GM23248 (cell line): Measurements from ENCODE around the gene CHST8.

Source experiments
- EZH2 ChIP-seq: fragments of 200-600 bp; sonication (generic); IDR thresholded peaks from 2 replicates; pipeline ENCODE4 v1.6.1; 2018; ENCODE audit warnings: antibody characterized with exemption, mild to moderate bottlenecking; ENCODE audit not compliant: insufficient read depth, poor library complexity, severe bottlenecking
- EZH2phosphoT487 ChIP-seq: fragments of 200-600 bp; sonication (generic); IDR thresholded peaks from 2 replicates; pipeline ENCODE4 v1.6.1; 2018; ENCODE audit warnings: antibody characterized with exemption, moderate library complexity, mild to moderate bottlenecking, low read depth; ENCODE audit not compliant: insufficient read depth

GRCh38 chr19:33629826-33630375 is 8.1 kb downstream of the CHST8 start:
- TF ChIP-seq EZH2, result no peak
- TF ChIP-seq EZH2phosphoT487, result no peak
